Vagina (tissue), 2 donors: ENCODE data around the gene KCNG4.

Experiments used
- CTCF ChIP-seq, 3 experiments: fragments of 450-650 bp in 2 of 3; fragments of 200-600 bp in 1 of 3; sonication (generic) in 1 of 3; IDR thresholded peaks; one replicate each; pipeline ENCODE4 v1.5.1; 2017 to 2019; ENCODE audit warnings: antibody characterized with exemption in 3 of 3, mild to moderate bottlenecking in 2 of 3, moderate library complexity in 2 of 3
- POLR2A ChIP-seq, 2 donors: fragments of 450-650 bp; IDR thresholded peaks; one replicate each; pipeline ENCODE4 v1.6.1; 2017; ENCODE audit warnings: antibody characterized with exemption in 2 of 2, mild to moderate bottlenecking in 2 of 2, moderate library complexity in 2 of 2

DNA sequence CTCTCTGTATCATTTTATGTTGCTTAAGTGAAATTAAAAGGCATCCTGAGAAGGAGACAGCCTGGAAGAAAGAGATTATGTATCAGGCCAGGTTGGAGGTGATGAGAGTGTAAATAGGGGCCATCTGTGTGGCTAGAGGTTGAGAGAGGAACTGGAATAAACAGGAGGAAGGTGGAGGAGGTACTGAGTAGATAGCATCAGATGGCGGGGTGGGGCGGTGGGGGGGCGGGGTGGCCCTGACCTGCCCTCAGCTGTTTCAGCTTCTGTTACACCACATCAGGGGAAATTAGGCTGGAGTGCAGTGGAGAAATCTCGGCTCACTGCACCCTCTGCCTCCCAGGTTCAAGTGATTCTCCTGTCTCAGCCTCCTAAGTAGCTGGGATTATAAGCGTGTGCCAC is 6.9 kb upstream of the KCNG4 start:
- TF ChIP-seq POLR2A (IDR thresholded peaks at IDR 0.05), result no peak
- no peak for TF ChIP-seq CTCF (IDR thresholded peaks at IDR 0.05)
